GM19372 (cell line): ENCODE results near the gene GOLGA3.
A peak's percentile ranks its signal among the peaks of the same experiment; 100 is the strongest.
"Not testable (repeated sequence)": the region's sequence is repeated elsewhere in the genome, so short reads cannot be mapped to it uniquely, and the experiment has no call there.

Source experiments
- ATAC-seq: cut with Tn5 transposase; IDR thresholded peaks from one replicate; pipeline ENCODE4 v1.9.1; 2021; ENCODE audit warnings: mild to moderate bottlenecking, low read depth, moderate library complexity; ENCODE audit not compliant: unreplicated experiment

Gene GOLGA3

DNA sequence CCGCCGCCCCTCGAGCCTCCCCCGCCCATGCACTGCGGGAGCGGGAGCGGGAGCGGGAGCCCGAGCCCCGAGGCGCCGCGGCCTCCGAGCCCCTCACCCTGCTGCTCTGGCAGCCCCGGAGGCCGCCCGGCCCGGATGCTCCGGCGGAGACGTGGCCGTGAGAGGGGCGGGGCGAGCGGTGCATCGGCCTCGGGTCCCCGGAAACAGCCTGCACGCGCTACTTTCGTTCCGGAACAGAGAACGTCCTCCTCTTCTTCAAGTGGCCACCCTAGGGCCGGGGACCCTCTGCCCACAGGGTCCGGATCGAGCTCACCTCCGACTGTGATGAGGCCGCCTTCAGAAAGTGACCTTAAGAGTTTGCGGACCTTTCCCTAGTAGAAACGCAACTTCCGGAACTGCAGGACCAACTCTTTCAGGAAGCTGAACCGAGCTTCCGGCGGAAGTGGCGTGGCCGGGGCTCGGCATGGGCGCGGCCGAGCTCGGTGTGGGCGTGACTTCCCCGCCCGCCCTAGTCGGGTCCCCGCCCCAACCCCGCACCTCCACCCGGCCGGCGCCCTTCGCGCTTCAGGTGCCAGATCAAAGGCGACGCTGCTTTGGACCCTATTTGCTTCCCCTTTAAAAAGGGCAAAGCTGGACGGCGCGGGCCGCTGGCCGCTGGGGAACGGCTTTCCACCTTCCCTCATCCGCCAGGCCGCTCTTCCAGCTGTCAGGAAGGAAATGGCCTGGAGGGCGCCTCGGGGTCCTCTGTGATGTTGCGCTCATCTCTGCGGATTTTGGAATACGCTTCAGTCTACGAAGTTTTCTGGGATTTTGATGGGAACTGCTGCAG is at the start of gene GOLGA3:
Gene GOLGA3, minus strand, starts transcription at position 164 of the 829 bp plus-strand sequence. CDS start 6,741 bp downstream, outside the sequence.
- peak; percentile 90 for ATAC-seq

- not testable (repeated sequence) for ATAC-seq
These were observed 46.0 kb upstream of the GOLGA3 start for GRCh38 chr12:132874620-132875019.

- ATAC-seq: no peak
These were observed 45.5 kb upstream of the GOLGA3 start for GRCh38 chr12:132874175-132874574.

DNA sequence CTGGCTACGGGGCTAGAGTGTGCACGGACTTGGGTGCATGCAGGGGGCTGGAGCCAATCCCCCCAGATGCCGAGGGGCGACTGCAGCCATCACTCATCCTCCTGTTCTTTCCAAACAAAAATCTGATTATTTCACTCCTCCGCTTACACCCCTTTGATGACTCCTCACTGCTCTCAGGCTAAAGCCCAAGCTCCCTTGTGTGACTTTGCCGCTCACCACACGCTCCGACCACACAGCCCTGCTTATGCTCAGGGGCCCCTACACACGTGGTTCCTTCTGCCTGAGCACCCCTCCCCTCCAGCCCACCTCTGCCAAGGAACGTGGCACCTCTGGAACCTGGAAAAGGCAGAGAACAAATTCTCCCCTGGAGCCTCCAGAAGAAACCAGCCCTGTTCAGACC is 45.1 kb upstream of the GOLGA3 start:
- no peak for ATAC-seq

GRCh38 chr12:132872975-132873421 is 44.3 kb upstream of the GOLGA3 start:
- ATAC-seq: no peak

DNA sequence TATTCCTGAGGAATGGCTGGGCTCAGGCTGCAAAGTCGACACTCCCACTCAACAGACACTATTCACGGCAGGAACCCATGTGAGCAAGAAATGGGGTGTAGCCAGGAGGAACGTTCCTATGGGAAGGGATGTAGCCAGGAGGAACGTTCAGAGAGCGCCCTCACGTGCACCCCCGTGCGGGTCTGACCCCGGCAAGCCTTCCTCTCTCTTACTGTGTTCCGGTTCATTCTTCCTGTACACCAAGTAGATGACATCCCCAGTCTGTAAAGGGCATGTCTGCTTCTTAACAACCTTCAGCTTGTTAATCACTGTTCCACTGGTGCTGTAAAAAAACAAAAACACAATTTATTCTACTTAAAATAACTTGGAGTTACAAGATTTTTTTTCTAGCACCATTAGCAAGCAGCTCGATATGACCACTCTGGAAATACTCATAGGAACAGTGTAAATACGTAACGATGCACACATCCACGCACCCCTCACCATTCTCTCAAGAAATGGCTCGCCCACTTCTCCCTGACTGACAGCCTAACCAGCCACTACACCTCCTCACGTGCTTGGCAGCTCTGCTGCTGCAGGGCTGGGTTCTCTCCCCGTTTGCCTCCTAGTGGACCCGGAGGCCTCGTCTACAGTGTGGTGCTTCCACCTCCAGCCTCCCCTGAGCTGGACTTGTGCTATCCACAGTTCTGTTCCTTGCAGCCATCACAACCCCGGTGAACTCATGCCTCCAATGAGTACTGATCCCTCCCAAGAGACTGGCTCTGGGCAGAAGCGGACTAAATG is 43.6 kb upstream of the GOLGA3 start:
- ATAC-seq: no peak

GRCh38 chr12:132869551-132869950 is 40.9 kb upstream of the GOLGA3 start:
- ATAC-seq: no peak

DNA sequence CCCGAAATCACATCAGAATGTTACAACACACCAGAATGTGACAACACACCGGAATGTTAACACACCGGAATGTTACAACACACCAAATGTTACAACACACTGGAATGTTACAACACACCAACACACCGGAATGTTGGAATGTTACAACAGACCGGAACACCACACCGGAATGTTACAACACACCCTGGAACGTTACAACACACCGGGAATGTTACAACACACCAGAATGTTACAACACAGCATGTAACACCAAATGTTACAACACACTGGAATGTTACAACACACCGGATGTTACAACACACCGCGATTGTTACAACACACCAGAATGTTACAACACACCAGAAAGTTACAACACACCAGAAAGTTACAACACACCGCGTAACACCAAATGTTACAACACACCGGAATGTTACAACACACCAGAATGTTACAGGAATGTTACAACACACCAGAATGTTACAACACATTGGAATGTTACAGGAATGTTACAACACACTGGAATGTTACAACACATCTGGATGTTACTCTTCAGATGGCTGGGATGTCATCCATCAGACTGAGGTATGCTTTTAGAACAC is 37.7 kb upstream of the GOLGA3 start:
- no peak for ATAC-seq

- ATAC-seq: no peak
These were observed 32.9 kb upstream of the GOLGA3 start for GRCh38 chr12:132861558-132861957.

- no peak for ATAC-seq
These were observed 30.1 kb upstream of the GOLGA3 start for GRCh38 chr12:132858718-132859266.

DNA sequence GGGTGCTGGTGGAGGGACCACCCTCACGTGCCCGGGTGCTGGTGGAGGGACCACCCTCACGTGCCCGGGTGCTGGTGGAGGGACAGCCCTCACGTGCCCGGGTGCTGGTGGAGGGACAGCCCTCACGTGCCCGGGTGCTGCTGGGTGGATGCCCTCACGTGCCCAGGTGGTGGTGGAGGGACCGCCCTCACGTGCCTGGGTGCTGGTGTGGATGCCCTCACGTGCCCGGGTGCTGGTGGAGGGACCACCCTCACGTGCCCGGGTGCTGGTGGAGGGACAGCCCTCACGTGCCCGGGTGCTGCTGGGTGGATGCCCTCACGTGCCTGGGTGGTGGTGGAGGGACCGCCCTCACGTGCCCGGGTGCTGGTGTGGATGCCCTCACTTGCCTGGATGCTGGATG is 28.4 kb upstream of the GOLGA3 start:
- not testable (repeated sequence) for ATAC-seq

DNA sequence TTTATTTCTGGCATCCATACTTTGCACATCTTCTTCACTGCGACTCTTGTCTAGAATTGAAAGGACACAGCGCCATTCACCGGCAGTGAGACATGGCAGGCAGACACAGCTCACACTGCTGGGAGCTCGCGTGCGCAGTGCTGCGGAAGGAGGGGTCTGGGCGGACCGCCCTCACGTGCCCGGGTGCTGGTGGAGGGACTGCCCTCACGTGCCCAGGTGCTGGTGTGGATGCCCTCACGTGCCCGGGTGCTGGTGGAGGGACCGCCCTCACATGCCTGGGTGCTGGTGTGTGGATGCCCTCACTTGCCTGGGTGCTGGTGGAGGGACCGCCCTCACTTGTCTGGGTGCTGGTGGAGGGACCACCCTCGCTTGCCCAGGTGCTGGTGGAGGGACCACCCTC is 27.9 kb upstream of the GOLGA3 start:
- ATAC-seq: no peak

- ATAC-seq: not testable (repeated sequence)
These were observed 26.5 kb upstream of the GOLGA3 start for GRCh38 chr12:132855211-132855610.

- no peak for ATAC-seq
These were observed 24.8 kb upstream of the GOLGA3 start for GRCh38 chr12:132853285-132854092.

DNA sequence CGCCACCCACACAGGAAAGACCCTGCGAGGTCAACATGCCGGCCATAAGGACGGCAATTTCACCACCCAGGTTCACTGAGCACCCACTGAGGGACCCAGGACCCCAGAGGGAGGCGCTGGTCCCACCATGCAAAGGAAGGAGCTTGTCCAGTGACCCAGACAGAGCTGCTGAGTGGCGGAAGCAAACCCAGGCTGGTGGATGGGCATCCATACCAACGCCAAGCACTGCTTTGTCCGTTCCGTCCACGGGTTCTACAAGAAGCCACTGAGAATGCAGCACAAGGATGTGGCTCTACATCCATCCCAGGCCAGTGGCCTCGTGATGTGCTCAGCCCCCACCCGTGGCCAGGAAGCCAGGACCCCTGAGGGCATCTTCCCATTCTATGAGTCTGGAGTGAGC is 23.8 kb upstream of the GOLGA3 start:
- no peak for ATAC-seq

- no peak for ATAC-seq
These were observed 22.8 kb upstream of the GOLGA3 start for GRCh38 chr12:132851465-132851864.

- ATAC-seq: no peak
These were observed 21.6 kb upstream of the GOLGA3 start for GRCh38 chr12:132850291-132850690.

DNA sequence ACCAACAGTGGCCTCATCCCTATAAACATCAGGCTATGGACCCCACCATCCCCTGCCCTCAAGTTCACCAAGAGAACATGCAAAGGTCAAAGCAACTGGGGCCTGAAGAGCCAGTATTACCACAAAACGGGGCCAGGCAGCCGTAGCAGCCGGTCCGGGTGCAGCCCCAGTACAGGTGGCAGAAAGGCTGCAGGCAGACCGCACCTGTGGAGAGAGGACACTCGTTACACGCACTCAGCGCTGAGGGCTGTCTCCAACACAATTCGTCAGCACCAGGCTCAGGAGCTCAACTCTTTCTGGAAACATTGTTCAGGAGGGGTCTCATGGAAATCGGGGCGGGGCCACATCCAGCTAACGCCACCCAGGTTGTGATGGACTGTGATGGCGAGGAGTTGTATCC is 19.9 kb upstream of the GOLGA3 start:
- ATAC-seq: no peak

DNA sequence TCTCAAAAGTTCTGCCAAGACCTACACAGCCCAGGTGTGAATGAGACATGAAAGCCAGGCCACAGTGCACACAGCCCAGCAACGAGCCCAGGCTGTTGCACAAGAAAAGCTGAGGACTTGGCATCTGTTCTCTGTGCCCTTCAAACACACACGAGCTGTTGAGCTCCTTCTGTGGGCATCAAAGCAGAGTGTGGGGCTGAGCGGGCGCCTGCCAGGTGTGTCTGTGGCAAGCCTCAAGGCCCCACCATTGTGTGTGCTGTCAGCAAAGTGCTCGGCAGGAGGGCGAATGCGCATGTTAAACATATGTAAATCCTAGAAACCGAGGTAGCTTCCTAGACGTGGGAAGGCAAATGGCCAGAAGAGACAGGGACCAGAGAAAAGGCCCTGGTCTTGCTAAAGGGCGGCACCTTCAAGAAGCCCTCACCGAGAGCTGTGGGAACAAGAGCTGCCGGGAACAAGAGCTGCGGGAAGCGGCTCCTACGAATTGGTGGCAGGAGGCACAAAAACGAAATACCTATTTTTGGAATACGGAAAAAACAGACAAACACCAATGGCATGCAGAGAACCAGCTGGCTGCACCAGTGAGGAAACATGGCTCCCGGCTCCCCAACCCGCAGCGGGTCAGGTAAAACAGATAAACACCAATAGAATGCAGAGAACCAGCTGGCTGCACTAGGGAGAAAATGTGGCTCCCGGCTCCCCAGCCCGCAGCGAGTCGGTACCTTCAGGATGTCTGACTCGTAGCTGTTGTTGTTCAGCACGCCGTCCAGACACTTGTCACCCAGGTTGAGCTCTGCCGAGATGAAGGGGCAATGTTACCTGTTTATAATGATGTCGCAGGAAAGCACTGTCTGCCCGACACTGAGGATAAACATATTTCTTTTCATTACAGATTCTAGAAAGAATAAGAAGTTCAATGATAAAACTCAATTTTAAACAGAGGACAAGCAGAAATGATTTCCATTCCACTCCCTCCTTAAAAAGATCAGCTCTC is 19.0 kb upstream of the GOLGA3 start:
- no peak for ATAC-seq
